Activated CD4-positive, alpha-beta T cell treated with anti-CD3 and anti-CD28 coated beads, Interleukin-2, amount 10 ng/mL, durations not matched to agents 7 days and 5 days (primary cell): ENCODE measurements around the gene ATRX. TPM values are rescaled to one million over a fixed set of nuclear protein-coding genes. Genes with fewer than 3 reads are reported as not detected.
"Not testable (repeated sequence)": the region's sequence is repeated elsewhere in the genome, so short reads cannot be mapped to it uniquely, and the experiment has no call there.

Experiments
- CTCF ChIA-PET: fragments of 350-600 bp; sonication (Branson Sonifier 250); formaldehyde crosslinking; loops from one replicate; lab custom pipeline; 2021; ENCODE audit warnings: antibody characterized with exemption; lab: Charles Lee
- POLR2A ChIA-PET: fragments of 350-600 bp; sonication (Branson Sonifier 250); formaldehyde crosslinking; loops from one replicate; lab custom pipeline; 2021; ENCODE audit warnings: antibody characterized with exemption; lab: Charles Lee
- DNase-seq: peaks from one replicate; pipeline ENCODE4 v3.0.0-alpha.2; 2020
- H3K27ac Mint-ChIP-seq: one replicate; pipeline ENCODE4 v1.8.0; 2021; ENCODE audit warnings: mild to moderate bottlenecking, moderate library complexity, mixed read lengths
- H3K27me3 Mint-ChIP-seq: one replicate; pipeline ENCODE4 v1.8.0; 2021; ENCODE audit warnings: mixed read lengths
- H3K36me3 Mint-ChIP-seq: one replicate; pipeline ENCODE4 v1.8.0; 2021; ENCODE audit warnings: low read depth, mixed read lengths
- H3K4me1 Mint-ChIP-seq: one replicate; pipeline ENCODE4 v1.8.0; 2021; ENCODE audit warnings: mixed read lengths
- H3K4me3 Mint-ChIP-seq: one replicate; pipeline ENCODE4 v1.8.0; 2021; ENCODE audit warnings: mild to moderate bottlenecking, moderate library complexity, mixed read lengths
- H3K9me3 Mint-ChIP-seq: one replicate; pipeline ENCODE4 v1.8.0; 2021; ENCODE audit warnings: mixed read lengths
- total RNA-seq, 2 experiments: library from RNA; stranded (reverse); gene quantifications; one replicate each; pipeline ENCODE4 v1.2.3, GENCODE V29; 2021

Gene ATRX
- total RNA-seq, 2 experiments from 2014 or later, result 66.4 to 70.9 TPM

DNA sequence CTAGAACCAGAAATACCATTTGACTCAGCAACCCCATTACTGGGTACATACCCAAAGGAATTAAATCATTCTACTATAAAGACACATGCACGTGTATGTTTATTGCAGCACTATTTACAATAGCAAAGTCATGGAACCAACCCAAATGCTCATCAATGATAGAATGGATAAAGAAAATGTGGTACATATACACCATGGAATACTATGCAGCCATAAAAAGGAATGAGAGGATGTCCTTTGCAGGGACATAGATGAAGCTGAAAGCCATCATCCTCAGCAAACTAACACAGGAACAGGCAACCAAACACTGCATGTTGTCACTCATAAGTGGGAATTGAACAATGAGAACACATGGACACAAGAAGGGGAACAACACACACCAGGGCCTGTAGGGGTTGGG lies 285.9 kb downstream of the ATRX start:
- H3K27ac Mint-ChIP-seq, H3K9me3 Mint-ChIP-seq, DNase-seq, H3K36me3 Mint-ChIP-seq, CTCF ChIA-PET, POLR2A ChIA-PET, H3K4me1 Mint-ChIP-seq, H3K4me3 Mint-ChIP-seq: not testable (repeated sequence)
- peaks cover 11% of the 10 kb centered on the region for H3K27me3 Mint-ChIP-seq

- ChIA-PET POLR2A (no interaction called here), CTCF (no interaction called here)
- no peaks in the 10 kb centered on the region for H3K4me1 Mint-ChIP-seq
- no peak for DNase-seq
- no peak overlapping the region for H3K27ac Mint-ChIP-seq
- H3K9me3 Mint-ChIP-seq, result no peaks in the 10 kb centered on the region
- H3K4me3 Mint-ChIP-seq, result no peak overlapping the region
- H3K27me3 Mint-ChIP-seq, result peaks cover 8% of the 10 kb centered on the region
- no peaks in the 10 kb centered on the region for H3K36me3 Mint-ChIP-seq
Measured at GRCh38 chrX:77493677-77494553, 292.1 kb downstream of the ATRX start.

DNA sequence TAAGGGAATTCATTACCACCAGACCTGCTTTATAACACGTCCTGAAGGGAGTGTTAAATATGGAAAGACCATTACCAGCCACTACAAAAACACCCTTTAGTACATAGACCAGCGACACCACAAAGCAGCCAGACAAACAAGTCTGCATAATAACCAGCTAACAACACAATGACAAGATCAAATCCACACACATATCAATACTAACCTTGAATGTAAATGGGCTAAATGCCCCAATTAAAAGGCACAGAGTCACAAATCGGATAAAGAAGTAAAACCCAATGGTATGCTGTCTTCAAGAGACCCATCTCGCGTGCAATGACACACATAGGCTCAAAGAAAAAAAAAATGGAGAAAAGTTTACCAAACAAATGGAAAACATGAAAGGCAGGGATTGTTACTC lies 302.0 kb downstream of the ATRX start:
- no peak overlapping the region for H3K27ac Mint-ChIP-seq
- CTCF ChIA-PET, result no interaction called here
- H3K36me3 Mint-ChIP-seq, result no peaks in the 10 kb centered on the region
- H3K4me1 Mint-ChIP-seq, result no peaks in the 10 kb centered on the region
- POLR2A ChIA-PET, result no interaction called here
- peaks cover 2% of the 10 kb centered on the region for H3K27me3 Mint-ChIP-seq
- no peak for DNase-seq
- H3K4me3 Mint-ChIP-seq, result no peak overlapping the region
- H3K9me3 Mint-ChIP-seq, result peaks cover 15% of the 10 kb centered on the region

GRCh38 chrX:77455437-77455836 lies 330.6 kb downstream of the ATRX start:
- H3K27me3 Mint-ChIP-seq, result no peaks in the 10 kb centered on the region
- H3K4me3 Mint-ChIP-seq, result no peak overlapping the region
- ChIA-PET CTCF (interaction anchor here (1.2 kb wide), 1 partner anchor 11 kb away, joined by 3 read pairs; no protein-coding TSS in a partner anchor), POLR2A (no interaction called here)
- no peak overlapping the region for H3K27ac Mint-ChIP-seq
- no peaks in the 10 kb centered on the region for H3K9me3 Mint-ChIP-seq
- no peaks in the 10 kb centered on the region for H3K36me3 Mint-ChIP-seq
- H3K4me1 Mint-ChIP-seq, result no peaks in the 10 kb centered on the region
- DNase-seq, result no peak

Other genes starting within 250 kb of the ATRX start
- gene MAGT1, start 109.2 kb upstream of the ATRX start, total RNA-seq, result 10 to 100 TPM; 51.4 to 51.7 TPM
- 100 to 1,000 TPM; 244 to 298 TPM for gene COX7B, start 113.3 kb upstream of the ATRX start, total RNA-seq
- 10 to 100 TPM; 11.9 to 13.3 TPM for gene ATP7A, start 124.5 kb upstream of the ATRX start, total RNA-seq
- not detected for gene PGAM4, start 183.4 kb upstream of the ATRX start, total RNA-seq